HG03469 (cell line): ENCODE data around the gene MOXD1.
"Not testable (repeated sequence)": the region's sequence is repeated elsewhere in the genome, so short reads cannot be mapped to it uniquely, and the experiment has no call there.

ENCODE experiments used
- ATAC-seq: cut with Tn5 transposase; IDR thresholded peaks from one replicate; pipeline ENCODE4 v1.9.1; 2021; ENCODE audit warnings: mild to moderate bottlenecking, moderate library complexity, moderate number of reproducible peaks; ENCODE audit not compliant: unreplicated experiment

MOXD1 gene

DNA sequence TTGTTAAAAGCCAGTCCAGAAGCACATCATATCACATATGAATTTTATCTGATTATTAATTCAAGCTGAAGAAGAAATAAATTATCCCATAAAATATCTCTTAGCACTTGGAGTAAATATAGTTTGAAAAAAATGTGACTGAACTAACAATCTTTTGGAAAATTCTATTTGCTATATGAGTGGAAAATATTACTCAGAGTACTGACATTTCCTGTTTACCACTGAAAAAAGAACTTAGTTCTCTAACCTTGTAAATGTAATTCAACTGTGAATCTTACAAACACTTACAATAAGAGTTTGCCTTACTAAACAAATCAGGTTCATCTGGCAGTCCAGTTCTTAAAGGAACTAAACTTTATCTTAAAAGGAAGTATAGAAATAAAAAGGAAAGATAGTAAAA lies 44.2 kb downstream of the MOXD1 start:
- no peak for ATAC-seq

DNA sequence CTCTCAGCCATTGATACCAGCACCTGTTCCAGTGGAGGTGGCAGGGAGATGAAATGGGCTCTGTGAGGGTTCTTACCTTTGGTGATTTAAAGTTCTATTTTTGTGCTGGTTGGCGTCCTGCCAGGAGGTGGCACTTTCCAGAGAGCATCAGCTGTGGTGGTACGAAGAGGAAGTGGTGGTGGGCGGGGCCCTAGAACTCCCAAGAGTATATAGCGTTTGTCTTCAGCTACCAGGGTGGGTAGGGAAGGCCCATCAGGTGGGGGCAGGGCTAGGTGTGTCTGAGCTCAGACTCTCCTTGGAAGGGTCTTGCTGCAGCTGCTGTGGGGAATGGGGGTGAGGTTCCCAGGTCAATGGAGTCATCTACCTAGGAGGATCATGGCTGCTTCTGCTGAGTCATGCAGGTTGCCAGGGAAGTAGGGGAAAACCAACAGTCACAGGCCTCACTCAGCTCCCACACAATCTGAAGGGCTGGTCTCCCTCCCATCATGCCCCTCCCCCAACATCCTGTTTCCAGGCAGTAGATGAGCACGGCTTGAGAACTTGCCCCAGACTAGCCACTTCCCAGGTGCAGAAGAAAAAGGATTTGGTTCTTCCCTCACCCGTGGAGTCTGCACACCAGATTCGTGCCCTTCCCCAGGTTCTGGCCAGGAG lies 46.6 kb downstream of the MOXD1 start:
- no peak for ATAC-seq

DNA sequence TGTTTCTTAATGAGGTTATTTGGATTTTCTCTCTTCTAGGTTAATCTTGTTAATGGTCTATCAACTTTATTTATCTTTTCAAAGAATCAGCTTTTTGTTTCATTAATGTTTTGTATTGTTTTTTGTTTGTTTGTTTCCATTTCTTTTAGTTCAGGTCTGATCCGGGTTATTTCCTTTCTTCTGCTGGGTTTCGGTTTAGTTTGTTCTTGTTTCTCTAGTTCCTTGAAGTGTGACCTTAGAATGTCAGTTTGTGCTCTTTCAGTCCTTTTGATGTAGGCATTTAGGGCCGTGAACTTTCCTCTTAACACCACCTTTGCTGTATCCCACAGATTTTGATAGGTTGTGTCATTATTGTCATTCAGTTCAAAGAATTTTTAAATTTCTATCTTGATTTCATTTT lies 49.3 kb downstream of the MOXD1 start:
- not testable (repeated sequence) for ATAC-seq

DNA sequence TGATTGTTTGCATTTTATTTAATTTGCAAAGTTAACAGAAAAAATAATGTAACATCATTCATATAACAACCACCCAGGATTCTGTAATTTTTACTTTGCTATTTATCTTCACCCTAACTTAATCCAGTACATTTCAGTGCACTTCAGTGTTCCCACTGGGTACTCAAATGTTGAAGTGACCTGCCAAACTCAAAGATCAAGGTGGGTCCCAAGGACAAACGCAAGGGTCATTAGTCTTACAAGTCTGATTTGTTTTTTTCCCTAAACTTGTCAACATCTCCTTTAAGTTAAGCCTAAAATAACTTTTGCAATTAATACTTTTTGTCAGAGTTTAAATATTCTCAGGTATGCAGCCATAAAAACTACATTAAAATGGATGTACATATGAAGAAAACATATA lies 53.0 kb downstream of the MOXD1 start:
- no peak for ATAC-seq

DNA sequence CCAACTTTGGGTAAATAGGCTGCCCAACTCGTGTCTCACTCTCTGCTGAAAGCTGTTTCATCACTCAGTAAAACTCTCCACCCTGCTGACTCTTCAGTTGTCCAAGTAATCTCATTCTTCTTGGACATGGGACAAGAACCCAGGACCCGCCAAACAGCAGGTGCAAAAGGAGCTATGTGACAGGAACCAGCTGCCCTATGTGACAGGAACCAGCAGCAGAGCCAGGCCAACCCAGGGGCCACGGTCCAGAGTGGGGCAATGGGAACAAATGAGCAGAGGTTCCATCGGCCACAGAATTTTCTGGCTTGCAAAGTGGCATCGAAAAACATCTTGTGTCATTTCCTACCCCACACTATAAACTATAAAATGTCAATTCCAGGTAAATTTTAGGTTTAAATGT lies 56.5 kb downstream of the MOXD1 start:
- no peak for ATAC-seq

DNA sequence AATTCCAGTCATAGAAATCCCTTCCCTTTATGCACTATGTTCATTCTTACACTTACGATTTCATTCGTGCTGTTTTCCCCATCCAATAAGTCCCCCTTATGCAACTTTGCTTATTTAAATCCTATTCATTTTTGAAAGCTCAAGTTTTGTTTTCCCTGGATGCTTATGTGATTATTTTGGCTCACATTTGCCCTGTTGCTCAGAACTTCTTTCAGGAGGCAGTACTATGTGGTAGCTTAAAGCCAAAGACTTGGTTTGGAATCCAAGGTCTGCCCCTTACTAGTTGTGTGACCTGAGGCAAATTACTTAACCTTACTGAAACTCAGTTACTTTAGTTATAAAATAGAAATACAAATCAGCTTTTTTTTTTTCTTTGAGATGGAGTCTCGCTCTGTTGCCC lies 59.6 kb downstream of the MOXD1 start:
- no peak for ATAC-seq

DNA sequence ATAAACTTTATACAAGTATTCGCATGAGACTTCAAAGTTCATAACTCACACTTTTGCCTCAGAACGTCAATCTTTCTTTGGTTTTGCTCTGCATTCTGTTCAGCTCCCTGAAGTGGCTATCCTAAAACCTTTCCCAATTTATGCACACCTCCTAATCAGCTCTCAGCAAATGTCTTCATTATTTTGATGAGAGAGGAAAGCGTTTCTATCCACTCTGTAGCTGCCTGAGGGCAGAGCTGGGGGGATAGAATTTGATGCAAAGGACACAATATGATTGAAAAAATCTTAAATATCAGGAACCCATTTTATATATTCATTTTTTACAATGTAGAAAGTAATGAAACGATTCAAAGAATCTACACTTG lies 66.8 kb downstream of the MOXD1 start:
- no peak for ATAC-seq

DNA sequence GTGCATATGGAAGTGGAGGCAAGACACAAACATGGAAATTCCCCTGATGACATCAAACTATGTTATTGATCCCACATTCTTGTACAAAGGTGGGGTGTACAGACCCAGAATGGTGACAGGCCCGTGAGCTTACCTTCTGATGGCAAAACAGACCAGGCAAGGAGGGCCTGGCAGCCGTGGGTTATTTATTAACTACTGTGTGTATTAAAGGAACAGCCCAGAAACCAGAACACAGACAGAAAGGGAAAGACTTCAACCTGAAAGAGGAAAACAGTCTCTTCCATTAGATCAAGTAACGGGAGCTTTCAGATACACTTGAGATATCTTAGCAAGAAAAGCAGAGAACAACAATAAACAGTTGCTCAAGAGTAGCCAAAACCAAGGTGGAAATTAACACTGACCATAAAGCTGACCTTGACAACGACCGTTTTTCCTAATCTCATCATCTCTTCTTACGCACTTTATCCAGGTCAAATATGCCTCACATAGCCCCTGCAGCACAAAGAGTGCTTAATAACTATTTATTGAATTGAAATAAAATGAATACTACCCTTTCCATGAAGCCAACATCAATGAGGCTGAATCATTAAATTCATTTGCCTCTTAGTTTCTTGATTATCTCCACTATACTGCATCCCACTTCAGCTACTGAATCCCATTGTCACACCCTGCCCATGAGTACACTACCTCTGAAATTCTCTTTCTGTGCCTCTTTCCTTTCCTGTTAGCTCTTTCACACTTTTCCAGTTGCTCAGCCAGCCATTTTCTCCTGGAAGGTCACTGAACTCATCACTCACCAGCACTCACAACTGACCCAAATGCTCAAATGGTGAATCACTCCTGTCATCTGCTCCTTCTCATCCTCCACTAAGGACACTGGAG lies 67.4 kb downstream of the MOXD1 start:
- no peak for ATAC-seq

DNA sequence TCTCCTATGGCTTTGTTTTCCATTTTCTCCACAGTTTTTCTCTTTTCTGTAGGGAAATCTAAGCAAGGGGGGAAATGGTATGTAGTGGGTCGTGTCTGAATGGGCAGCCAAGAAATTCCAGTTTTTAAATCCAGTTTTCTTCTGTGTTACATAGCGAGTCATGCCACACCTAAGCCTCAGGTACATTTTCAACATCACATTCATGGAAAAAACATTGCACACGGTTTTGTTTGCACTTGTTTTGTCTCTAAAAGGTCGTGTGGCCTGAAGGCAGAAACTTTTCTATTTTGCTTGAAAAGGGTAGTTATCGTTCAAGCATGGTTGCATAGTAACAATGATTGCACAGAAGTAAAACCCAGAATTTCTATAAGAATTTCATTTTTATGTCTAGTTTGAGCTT lies 70.5 kb downstream of the MOXD1 start:
- no peak for ATAC-seq

DNA sequence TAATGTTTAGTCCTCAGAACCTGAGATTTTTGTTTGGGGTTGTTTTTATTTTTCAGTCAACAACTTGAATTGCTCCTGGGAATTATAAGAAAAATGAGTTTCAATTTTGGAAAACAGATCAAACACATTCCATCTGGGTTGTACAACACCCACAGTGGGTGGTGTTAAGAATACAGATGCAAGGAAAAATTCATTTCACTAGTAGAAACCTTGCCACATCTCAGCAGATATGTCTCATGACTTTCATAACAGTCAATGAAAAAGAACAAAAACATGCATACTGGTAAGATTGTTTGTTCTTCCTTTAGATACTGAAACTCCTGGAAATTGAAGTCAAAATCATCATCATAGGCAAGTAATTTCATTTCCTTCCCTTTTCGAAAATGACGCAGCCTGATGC lies 78.9 kb downstream of the MOXD1 start:
- ATAC-seq, result no peak

DNA sequence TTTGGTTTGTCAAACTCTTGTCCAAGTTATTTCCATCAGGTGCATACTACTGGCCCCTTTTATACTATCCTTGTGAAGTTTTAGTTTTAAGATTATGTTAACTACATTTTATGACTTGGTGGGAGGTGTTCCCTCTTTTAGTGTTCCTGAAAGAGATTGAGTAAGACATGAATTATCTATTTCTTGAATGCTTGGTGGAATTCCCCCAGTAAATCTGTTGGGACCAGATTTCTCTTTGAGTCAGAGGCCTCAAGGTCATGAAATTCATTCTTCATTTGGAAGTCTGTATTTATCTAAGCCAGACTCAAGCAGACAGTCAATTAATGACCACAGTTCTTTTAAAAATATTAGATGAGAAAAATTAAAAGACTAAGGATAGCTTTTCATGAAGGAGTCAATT lies 81.3 kb downstream of the MOXD1 start:
- ATAC-seq, result no peak

DNA sequence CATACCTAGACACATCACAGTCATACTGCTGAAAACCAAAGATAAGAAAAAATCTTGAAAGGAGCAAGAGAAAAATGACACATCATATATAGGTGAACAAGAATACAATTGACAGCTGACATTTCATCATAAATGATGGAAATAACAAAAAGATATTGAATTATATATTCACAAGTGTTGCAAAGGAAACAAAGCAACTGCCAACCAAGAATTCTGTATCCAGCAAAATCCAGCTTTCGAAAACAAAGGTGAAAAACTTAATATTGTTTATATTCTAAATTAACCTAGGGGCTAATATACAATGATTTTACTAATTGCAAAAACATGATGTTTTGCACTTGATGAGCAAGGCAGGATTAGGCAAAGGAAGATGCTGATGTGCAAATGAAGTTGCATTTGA lies 84.3 kb downstream of the MOXD1 start:
- ATAC-seq, result no peak

DNA sequence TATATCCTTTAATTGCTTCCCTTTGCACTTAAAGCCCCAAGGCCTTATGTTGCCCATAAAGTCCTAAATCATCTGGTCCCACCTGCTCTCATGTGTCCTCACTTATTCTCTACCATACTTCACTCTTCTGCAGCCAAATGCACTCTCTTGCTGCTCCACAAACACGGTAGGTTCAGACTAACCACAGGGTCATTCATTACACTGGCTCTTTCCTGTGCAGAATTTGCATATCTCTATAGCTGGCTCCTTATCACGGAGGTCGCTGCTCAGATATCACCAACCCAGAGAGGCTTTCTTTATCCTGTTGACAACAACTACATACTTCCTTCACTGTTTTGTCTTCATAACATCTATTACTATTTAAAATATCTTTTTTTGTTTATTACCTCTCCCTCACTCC lies 86.8 kb downstream of the MOXD1 start:
- peak; percentile 67 for ATAC-seq

DNA sequence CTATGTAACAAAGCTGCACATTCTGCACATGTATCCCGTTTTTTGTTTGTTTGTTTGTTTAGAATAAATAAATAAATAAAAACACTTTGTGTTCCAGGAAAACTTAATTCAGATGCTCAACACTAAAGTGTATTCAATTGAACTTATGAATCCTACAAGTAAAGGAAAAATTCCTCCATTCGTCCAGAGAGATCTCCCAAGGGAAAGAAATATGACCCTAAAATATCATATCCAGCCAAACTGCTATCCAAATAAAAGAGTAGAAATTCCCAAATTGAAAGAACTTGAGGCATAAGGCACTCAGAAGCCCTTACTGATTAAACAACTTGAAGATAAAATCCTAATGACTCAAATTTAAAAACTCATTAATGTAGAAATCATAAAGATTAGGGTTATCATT lies 90.4 kb downstream of the MOXD1 start:
- ATAC-seq, result no peak

DNA sequence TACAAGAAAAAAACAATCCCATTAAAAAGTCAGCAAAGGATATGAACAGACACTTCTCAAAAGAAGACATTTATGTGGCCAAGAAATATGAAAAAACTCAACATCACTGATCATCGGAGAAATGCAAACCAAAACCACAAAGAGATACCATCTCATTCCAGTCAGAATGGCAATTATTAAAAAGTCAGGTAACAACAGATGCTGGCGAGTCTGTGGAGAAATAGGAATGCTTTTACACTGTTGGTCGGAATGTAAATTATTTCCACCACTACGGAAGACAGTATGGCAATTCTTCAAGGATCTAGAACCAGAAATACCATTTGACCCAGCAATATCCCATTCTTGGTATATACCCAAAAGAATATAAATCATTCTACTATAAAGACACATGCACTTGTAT lies 91.1 kb downstream of the MOXD1 start:
- ATAC-seq, result not testable (repeated sequence)

DNA sequence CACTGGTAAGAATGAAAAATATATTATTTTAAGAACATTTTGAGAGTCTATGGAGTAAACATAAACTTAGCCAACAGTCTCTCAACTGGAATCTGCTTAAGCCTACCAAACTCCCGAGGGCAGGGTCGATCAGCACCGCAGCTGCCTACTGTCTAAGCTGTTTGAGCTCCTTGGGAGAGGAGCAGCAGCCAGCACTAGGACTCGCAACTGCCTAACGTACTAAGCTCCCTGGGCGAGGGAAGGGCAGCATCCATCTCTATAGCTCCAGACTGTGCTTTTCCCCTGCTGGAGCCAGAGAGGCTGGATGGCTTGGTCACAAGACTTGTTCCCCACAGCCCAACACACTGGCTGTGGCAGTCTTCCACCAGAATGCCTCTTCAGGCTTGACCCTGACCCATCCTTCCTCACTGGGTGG lies 96.4 kb downstream of the MOXD1 start:
- no peak for ATAC-seq

DNA sequence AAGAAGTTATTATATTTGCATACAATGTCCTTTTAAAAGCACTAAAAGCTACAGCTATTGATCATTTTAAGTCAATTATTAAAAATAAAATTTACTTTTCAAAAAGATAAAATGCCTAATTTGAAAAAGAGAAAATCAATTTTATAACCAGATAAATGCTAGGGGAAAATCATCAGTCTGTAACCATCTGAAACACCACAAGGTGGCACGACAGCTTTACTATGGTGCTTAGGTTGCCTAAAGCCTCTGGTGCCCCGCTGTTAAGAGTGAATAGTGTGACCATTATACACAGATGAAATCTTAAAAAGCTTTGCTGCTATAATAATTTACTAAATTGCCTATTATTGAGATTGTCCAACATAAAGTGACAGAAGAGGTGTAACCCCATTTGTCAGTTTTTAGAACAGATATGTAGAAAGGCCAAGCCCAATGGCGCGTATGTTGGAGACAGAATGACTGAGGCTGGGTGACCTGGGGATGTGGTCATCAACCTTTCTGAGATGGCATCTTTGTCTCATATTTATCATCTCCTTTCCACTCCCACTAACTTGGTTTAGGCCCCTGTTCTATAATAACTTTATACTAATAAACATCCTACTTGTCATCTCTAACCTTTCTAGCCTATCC lies 100.8 kb downstream of the MOXD1 start:
- peak; percentile 60 for ATAC-seq

DNA sequence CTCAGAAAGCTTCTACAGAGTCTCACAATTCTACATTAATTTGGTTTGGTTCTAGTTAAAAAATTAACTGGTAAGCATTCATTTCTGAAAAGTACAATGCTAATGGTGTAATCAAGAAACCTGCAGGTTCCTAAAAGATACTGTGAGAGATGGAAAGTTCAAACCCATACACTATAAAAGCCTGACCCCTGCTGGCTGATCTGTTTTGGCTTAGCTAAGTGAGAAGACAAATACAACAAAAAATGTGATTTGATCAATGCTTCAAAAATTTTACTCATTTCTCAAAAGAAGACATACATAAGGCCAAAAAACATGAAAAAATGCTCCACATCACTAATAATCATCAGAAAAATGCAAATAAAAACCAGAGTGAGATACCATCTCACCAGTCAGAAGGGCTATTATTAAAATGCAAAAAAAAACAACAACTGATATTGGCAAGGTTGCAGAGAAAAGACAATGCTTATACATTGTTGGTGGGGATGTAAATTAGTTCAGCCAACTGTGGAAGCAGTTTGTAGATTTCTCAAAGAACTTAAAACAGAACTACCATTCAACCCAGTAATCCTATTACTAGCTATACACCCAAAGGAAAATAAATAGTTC lies 102.8 kb downstream of the MOXD1 start:
- no peak for ATAC-seq

DNA sequence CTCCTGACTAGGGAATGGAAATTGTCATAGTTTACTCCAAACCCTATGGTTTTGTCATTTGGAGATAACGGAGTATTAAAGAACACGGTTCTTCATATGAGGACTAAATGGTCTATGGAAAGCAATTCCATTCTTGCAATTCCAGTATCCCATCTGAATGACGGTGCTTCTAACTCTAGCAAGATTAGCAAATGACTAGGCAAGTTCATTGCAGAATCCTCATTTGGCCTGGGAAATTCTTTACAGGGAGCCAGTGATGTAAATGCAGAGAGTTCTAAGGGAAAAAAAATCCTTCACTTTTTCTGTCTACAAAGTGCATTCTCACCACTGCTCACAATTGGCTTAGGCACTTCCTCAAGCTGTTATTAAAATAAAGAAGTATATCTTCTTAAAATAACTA lies 111.5 kb downstream of the MOXD1 start:
- no peak for ATAC-seq

DNA sequence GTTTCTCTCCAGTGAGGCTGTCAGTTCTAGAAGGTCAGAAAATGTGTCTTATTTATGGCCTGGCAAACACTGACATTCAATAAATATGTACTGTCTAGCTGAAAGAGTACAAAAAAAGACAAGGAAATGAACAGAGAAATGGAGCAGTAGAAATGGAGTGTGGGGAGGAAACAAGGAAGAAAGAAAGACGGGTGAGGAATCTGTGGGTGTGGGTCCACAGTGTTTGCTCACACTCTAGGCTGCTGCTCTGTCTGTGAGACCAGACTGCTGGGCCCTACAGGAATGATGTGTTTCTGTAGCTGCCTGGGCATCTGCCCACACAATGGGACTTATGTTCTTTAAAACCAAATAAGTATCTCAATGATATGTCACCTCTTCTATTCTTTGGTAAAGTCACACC lies 114.2 kb downstream of the MOXD1 start:
- no peak for ATAC-seq

DNA sequence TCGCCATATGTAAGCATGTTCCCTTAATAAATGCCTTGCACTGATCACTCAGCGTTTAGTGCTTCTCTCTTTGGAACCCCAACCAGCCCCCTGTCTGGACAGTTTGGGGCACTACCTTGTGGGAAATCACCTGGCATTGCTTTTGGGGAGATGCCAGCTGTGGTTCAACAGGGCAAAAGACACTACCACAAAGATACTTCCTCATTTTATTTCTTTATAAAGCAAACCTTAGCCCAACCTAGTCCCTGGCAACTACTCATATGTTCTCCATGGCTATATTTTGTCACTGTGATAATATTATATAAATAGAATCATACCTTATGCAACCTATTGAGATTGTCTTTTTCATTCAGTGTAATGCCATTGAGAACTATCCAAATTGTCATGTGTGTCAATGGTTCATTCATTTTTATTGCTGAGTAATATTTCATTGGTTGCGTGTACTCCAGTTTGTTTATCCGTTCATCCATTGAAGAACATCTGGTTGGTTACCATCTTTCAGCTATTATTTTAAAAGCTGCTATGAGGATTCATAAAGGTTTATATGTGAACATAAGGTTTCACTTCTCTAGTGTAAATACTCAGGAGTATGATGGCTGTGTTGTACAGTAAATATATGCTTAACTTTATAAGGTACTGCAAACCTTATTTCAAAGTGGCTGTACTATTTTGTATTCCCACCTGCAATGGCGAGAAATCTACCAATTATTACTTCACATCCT lies 114.8 kb downstream of the MOXD1 start:
- ATAC-seq, result no peak
